BE2C (cell line): Measurements from ENCODE around the gene CFAP97.
"Not testable (repeated sequence)": the region's sequence is repeated elsewhere in the genome, so short reads cannot be mapped to it uniquely, and the experiment has no call there.

Source experiments
- DNase-seq: peaks from one replicate; pipeline ENCODE4 v3.0.0-alpha.2; 2020
- H3K27me3 ChIP-seq: fragments of 250-450 bp; sonication (Bioruptor Pico); 2 replicates; pipeline ENCODE4 v1.5.1; 2020; ENCODE audit warnings: mild to moderate bottlenecking
- H3K36me3 ChIP-seq: fragments of 250-450 bp; sonication (Bioruptor Pico); 2 replicates; pipeline ENCODE4 v1.5.1; 2020; ENCODE audit warnings: mild to moderate bottlenecking
- H3K4me1 ChIP-seq: fragments of 250-450 bp; sonication (Bioruptor Pico); 2 replicates; pipeline ENCODE4 v1.5.1; 2020
- H3K4me3 ChIP-seq: 2 replicates; pipeline ENCODE4 v1.5.1; 2011; ENCODE audit warnings: low read depth, low read length
- H3K9me3 ChIP-seq: fragments of 250-450 bp; sonication (Bioruptor Pico); 2 replicates; pipeline ENCODE4 v1.5.1; 2020
- TF ChIP-seq, protein P1 (sequence below): IDR thresholded peaks from 2 replicates; pipeline ENCODE4 v1.5.1; 2012; ENCODE audit warnings: mild to moderate bottlenecking, low read depth, low read length

The CFAP97 gene

DNA sequence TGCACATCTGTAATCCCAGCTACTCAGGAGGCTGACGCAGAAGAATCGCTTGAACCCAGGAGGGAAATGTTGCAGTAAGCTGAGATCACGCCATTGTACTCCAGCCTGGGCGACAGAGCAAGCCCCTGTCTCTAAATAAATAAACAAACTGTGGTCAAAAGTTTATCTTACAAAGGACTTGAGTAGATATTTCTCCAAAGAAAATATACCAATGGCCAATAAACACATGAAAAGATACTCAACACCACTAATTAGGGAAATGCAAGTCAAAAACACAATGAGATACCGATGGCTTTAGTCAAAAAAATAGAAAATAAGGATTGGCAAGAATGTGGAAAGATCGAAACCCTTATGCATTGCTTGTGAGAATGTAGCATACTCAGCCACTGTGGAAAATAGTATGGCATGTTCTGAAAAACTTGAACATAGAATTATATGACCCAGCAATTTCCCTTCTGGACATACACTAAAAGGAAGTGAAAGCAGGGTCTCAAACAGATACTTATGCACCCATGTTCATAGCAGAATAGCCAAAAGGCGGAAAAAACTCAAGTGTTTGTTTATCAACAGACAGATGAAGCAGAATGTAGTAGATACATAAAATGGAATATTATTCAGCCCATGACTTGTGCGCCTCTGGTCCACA, 2.0 kb upstream of the CFAP97 start:
- DNase-seq, result no peak
- TF ChIP-seq, protein P1, sequence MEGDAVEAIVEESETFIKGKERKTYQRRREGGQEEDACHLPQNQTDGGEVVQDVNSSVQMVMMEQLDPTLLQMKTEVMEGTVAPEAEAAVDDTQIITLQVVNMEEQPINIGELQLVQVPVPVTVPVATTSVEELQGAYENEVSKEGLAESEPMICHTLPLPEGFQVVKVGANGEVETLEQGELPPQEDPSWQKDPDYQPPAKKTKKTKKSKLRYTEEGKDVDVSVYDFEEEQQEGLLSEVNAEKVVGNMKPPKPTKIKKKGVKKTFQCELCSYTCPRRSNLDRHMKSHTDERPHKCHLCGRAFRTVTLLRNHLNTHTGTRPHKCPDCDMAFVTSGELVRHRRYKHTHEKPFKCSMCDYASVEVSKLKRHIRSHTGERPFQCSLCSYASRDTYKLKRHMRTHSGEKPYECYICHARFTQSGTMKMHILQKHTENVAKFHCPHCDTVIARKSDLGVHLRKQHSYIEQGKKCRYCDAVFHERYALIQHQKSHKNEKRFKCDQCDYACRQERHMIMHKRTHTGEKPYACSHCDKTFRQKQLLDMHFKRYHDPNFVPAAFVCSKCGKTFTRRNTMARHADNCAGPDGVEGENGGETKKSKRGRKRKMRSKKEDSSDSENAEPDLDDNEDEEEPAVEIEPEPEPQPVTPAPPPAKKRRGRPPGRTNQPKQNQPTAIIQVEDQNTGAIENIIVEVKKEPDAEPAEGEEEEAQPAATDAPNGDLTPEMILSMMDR, result no peak
- H3K9me3 ChIP-seq, result no peaks in the 10 kb centered on the region
- H3K4me3 ChIP-seq, result no peak overlapping the region
- no peaks in the 10 kb centered on the region for H3K27me3 ChIP-seq
- peaks cover 5% of the 10 kb centered on the region for H3K4me1 ChIP-seq
- H3K36me3 ChIP-seq, result no peaks in the 10 kb centered on the region

DNA sequence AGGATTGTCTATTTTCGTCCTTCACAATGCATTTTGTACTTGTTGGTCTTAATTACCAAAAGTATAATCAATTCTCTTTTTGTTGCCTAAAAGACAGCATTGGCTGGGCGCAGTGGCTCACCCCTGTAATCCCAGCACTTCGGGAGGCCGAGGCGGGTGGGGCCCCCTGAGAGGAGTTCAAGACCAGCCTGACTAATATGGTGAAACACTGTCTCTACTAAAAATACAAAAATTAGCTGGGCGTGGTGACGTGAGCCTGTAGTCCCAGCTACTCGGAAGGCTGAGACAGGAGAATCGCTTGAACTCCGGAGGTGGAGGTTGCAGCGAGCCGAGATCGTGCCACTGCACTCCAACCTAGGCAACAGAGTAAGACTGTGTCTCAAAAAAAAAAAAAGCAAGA, 1.3 kb upstream of the CFAP97 start:
- H3K9me3 ChIP-seq, H3K4me1 ChIP-seq, H3K27me3 ChIP-seq, H3K36me3 ChIP-seq, DNase-seq, H3K4me3 ChIP-seq: not testable (repeated sequence)

DNA sequence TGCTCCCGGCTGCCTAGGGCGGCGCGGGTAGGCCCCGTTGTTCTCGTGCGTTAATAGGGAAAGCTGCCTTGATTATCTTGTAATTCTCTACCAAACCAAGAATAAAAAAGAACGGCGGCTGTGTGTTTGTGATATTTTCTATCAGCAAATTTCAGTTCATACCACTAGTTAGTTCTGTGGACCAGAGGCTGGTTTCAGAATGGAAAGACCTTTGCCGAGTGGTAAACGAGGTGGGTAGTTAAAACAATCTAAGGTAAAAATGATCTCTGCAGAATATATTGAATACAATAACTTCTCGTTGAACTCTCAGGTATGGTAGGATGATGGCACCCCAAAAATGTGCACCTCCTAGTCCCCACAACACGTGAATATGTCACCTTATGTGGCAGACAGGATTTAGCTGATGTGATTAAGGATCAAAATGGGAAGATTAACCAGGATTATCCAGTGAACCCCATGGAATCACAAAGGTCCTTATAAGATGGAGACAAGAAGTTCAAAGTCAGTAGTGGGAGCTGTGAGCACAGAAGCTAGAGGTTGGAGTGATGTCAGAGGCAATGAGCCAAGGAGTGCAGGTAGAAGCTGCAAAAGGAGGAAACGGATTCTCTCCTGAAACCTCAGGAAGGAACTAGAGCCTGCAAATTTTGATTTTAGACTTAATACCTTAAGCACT, 574 bp upstream of the CFAP97 start:
- no peak for DNase-seq
- H3K4me3 ChIP-seq, result peak overlapping the region; percentile 79
- no peaks in the 10 kb centered on the region for H3K27me3 ChIP-seq
- peaks cover 5% of the 10 kb centered on the region for H3K4me1 ChIP-seq
- no peaks in the 10 kb centered on the region for H3K36me3 ChIP-seq
- TF ChIP-seq, protein P1, result no peak
- no peaks in the 10 kb centered on the region for H3K9me3 ChIP-seq

DNA sequence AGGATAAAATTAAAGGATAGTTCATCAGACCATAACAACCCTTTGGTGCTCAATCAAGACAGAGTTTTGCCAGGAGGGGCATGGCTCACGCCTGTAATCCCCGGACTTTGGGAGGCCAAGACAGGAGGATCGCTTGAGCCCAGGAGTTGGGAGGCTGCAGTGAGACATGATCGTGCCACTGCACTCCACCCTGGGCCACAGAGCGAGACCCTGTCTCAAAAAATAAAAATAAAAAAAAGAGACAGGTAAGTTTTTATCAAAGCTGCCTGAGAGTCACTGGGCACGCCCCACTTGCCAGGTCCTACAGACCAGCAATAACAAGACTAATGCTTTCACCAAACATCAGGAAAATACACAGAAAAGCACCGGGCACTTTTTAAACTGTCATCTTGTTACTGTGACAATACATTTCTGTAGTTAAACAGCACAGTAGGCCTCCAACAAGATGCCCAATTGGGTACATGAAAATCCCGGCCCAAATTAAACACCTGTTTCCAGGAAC, 765 bp downstream of the CFAP97 start:
- Histone ChIP-seq H3K27me3 (no peaks in the 10 kb centered on the region), H3K4me1 (peaks cover 5% of the 10 kb centered on the region), H3K36me3 (no peaks in the 10 kb centered on the region), H3K9me3 (no peaks in the 10 kb centered on the region), H3K4me3 (peak overlapping the region; percentile 79)
- DNase-seq, result no peak
- TF ChIP-seq, protein P1, result no peak

DNA sequence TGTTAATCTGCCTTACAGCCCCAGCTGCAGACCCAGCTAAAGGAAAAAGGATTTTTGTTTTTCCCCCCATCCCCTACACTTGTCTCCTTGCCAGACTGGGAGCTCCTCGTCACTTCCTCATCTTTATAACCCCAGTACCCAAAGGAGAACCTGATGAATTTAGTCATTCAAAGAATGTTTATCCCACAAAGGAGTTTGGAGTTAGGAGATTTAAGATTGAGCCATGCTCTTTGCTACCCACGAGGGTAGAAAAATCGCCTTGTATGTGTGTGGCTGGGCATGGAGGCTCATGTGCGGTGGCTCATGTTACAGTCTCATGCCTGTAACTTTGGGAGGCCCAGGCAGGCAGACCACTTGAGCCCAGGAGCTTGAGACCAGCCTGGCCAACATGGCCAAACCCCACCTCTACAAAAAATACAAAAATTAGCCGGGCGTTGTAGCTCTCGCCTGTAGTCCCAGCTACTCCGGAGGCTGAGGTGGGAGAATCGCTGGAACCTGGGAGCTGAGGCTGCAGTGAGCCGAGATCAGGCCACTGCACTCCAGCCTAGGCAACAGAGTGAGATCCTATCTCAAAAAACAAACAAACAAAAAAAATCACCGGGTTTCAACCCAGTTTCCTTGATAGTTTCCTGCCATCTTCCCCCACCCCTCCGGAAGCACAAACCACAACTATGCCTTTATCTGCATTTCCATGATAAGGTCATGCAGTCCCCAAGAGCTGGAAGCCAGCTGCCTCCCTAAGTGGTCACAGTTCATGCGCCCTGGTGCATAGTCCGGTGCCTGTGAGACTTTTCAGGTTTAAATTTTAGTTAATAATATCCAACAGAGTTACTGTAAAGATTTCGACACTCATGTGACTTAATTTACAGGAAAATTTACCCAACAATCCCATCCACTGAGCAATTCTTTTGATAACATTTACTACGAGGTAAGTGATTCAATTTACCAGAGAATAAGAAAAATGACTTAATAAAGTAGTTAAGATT, 1.5 kb downstream of the CFAP97 start:
- peak overlapping the region; percentile 79 for H3K4me3 ChIP-seq
- no peaks in the 10 kb centered on the region for H3K36me3 ChIP-seq
- TF ChIP-seq, protein P1, result no peak
- peaks cover 5% of the 10 kb centered on the region for H3K4me1 ChIP-seq
- DNase-seq, result peak; percentile 43
- no peaks in the 10 kb centered on the region for H3K27me3 ChIP-seq
- H3K9me3 ChIP-seq, result no peaks in the 10 kb centered on the region

DNA sequence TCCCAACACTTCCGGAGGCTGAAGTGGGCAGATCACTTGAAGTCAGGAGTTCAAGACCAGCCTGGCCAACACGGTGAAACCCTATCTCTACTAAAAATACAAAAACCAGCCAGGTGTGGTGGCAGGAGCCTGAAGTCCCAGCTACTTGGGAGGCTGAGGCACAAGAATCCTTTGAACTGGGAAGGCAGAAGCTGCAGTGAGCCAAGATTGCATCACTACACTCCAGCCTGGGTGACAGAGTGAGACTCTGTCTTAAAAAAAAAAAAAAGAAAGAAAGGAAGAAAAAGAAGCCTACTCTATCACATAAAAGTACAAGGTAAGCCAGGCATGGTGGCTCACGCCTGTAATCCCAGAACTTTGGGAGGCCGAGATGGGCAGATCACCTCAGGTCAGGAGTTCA, 5.6 kb downstream of the CFAP97 start:
- not testable (repeated sequence) for DNase-seq, H3K4me1 ChIP-seq, H3K36me3 ChIP-seq, H3K4me3 ChIP-seq, H3K9me3 ChIP-seq, H3K27me3 ChIP-seq
